HG03095 (cell line): ENCODE data around the gene ZNF410.

Experiments
- ATAC-seq: cut with Tn5 transposase; IDR thresholded peaks from one replicate; pipeline ENCODE4 v1.9.1; 2021; ENCODE audit warnings: moderate library complexity; ENCODE audit not compliant: unreplicated experiment

Gene ZNF410

GRCh38 chr14:73949752-73950734, 63.4 kb downstream of the ZNF410 start, which contains the start of the genes COQ6 and FAM161B:
TSS of gene COQ6 (plus strand) at chr14:73950302. CDS start at chr14:73950333, 31 bp downstream.
TSS of gene FAM161B (minus strand) at chr14:73950094. CDS start at chr14:73950026, 68 bp downstream.
- peak; percentile 81 for ATAC-seq

GRCh38 chr14:73953731-73954130, 67.1 kb downstream of the ZNF410 start:
- ATAC-seq, result no peak

- no peak for ATAC-seq
These were observed 69.0 kb downstream of the ZNF410 start for GRCh38 chr14:73955674-73956073.

GRCh38 chr14:73958591-73958990, 71.9 kb downstream of the ZNF410 start:
- ATAC-seq, result no peak

GRCh38 chr14:73961192-73961591, 74.5 kb downstream of the ZNF410 start:
- no peak for ATAC-seq

- ATAC-seq, result no peak
These were observed 78.6 kb downstream of the ZNF410 start for GRCh38 chr14:73965216-73965615.

- no peak for ATAC-seq
These were observed 82.2 kb downstream of the ZNF410 start for GRCh38 chr14:73968885-73969284.

GRCh38 chr14:73973497-73973896, 86.8 kb downstream of the ZNF410 start:
- no peak for ATAC-seq

GRCh38 chr14:73976125-73976524, 89.5 kb downstream of the ZNF410 start:
- ATAC-seq, result no peak

GRCh38 chr14:73977896-73978295, 91.2 kb downstream of the ZNF410 start:
- ATAC-seq, result no peak
